NCI-H1105 treated with DMSO at 0.1 percent for 48 hours (cell line): Measurements from ENCODE around the gene BBS9.
"Not testable (repeated sequence)": the region's sequence is repeated elsewhere in the genome, so short reads cannot be mapped to it uniquely, and the experiment has no call there.

ENCODE experiments used
- DNase-seq: peaks from one replicate; lab custom pipeline; 2025; lab: John Stamatoyannopoulos, UW

BBS9 gene

DNA sequence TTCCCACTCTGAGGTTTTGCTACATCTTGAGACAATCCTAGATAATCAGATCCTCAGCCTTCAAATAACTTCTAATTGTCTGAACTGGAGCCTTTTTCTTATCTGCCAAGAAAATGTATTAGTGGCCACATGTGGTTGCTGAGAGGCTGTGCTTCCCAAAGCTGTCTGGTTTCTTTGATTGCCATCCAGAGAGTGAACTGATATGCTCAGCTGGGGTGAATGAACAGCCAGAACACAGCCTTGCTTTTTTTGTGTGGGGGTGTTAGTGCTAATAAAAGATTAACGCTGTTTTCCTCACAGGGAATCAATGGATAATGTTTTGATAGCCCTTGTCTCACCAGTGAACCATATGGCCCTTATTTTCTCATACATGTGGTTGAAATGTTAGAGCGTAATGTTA, 66.9 kb downstream of the BBS9 start:
- DNase-seq: no peak

DNA sequence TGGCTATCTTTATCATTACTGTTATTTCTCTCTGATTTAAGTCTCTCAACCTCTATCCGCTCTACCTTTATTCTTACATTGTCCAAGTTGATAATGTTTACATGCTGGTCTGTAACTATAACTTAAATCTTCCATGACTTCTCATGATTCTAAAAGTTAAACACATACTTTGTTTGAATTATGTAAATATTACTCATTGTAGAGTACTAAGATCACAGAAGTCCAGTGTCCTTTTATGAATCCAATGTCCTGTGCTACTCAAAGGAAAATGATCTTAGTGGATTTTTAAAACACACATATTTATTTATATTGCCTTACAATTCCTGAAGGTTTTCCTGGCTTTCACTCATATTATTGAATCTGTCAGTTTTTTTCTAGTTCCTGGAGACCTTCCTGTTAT, 70.9 kb downstream of the BBS9 start:
- no peak for DNase-seq

DNA sequence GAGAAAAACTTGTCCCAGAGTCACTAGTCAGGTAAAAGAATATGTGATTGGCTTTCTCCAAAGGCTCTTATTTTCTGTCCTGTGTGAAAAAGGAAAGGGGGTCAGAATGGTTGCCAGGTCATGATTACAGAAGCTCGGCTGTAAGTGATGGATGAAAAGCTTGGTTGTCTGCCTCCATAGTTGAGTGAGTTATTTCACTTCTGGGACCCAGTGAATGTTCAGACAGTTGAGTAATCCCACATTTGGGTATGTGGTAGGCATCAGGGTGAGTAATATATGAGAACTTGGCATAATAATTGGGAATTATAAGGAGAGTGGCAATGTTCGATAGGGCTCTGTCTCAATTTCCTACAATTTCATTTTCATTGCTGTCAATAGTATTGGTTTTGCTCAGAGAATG, 72.5 kb downstream of the BBS9 start:
- no peak for DNase-seq

GRCh38 chr7:33210958-33211357, 81.6 kb downstream of the BBS9 start:
- DNase-seq: no peak

- DNase-seq: no peak
Measured at GRCh38 chr7:33212144-33212543, 82.8 kb downstream of the BBS9 start.

- DNase-seq: no peak
Measured at GRCh38 chr7:33215992-33216391, 86.6 kb downstream of the BBS9 start.

GRCh38 chr7:33217595-33217994, 88.2 kb downstream of the BBS9 start:
- DNase-seq: no peak

DNA sequence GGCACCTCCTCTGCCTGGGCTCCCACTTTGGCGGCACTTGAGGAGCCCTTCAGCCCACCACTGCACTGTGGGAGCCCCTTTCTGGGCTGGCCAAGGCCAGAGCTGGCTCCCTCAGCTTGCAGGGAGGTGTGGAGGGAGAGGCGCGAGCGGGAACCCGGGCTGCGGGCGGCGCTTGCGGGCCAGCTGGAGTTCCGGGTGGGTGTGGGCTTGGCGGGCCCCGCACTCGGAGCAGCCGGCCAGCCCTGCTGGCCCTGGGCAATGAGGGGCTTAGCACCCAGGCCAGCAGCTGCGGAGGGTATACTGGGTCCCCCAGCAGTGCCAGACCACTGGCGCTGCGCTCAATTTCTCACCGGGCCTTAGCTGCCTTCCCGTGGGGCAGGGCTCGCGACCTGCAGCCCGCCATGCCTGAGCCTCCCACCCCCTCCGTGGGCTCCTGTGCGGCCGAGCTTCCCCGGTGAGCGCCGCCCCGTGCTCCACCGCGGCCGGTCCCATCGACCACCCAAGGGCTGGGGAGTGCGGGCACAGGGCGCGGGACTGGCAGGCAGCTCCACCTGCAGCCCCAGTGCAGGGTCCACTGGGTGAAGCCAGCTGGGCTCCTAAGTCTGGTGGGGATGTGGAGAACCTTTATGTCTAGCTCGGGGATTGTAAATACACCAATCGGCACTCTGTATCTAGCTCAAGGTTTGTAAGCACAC, 89.6 kb downstream of the BBS9 start:
- DNase-seq: not testable (repeated sequence)

DNA sequence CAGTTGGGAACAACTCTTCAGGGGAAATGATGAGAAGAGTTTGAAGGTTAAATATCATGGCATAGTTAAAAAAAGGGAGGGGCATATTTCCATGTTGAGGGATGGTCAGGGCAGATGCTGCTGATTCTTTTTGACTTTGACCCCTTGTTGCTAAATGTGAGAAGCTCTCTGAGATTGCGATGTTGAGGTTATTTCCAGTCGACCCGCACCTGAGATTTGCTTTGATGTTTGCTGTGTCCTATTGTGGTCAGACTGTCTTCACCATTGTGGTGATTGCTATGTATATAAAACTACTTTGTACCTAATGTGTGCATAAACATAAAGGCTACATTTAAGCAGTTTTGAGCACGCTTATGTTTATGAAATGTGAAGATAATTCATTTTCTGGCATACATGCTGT, 90.9 kb downstream of the BBS9 start:
- DNase-seq: no peak

- DNase-seq: no peak
Measured at GRCh38 chr7:33221390-33221789, 92.0 kb downstream of the BBS9 start.

GRCh38 chr7:33232632-33233145, 103.3 kb downstream of the BBS9 start:
- no peak for DNase-seq

GRCh38 chr7:33233659-33234058, 104.3 kb downstream of the BBS9 start:
- DNase-seq: no peak

- no peak for DNase-seq
Measured at GRCh38 chr7:33237036-33237435, 107.7 kb downstream of the BBS9 start.

- DNase-seq: peak; percentile 74
Measured at GRCh38 chr7:33243319-33243881, 114.0 kb downstream of the BBS9 start.

DNA sequence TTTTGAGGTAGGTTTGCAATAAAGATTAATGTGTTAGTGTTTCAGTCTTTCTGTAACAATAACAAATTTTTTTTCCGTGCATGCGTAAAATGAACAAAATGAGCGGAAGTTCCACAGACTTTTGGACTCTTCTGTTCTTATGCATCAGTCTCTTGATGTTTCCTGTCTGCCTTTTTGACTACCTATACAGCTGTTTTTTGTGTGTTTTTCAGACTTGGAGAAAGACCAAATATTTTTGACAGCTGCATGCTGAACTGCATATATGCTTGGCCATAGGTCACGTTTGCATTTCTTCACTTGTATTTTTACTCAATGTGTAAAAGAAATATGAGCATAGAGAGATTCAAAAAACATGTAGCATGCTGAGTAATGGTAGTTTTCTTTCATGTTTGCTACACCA, 119.3 kb downstream of the BBS9 start:
- no peak for DNase-seq

GRCh38 chr7:33250421-33250871, 121.1 kb downstream of the BBS9 start:
- no peak for DNase-seq

- DNase-seq: no peak
Measured at GRCh38 chr7:33251301-33251700, 121.9 kb downstream of the BBS9 start.

DNA sequence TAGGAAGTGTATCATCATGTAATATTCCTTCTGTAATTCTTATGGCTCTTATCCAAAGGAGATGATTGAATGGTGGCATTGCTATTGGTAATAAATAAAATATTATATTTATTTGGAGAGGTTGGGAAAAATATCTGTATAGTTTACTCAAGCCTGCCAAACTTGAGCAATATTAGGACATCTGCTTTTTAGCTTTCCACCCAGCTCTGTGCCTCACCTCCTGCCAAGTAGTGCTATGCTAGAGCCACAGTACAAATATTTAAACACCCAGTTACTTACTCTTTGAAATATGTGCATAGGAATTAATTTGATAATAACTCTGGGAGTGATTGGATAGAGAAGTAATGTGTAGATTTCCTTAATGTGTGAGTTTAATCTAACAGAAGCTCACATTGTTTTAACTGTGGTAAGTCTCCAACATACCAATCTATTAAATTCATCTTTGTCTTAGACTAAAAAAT, 129.2 kb downstream of the BBS9 start:
- no peak for DNase-seq

GRCh38 chr7:33261585-33261984, 132.2 kb downstream of the BBS9 start:
- DNase-seq: no peak

DNA sequence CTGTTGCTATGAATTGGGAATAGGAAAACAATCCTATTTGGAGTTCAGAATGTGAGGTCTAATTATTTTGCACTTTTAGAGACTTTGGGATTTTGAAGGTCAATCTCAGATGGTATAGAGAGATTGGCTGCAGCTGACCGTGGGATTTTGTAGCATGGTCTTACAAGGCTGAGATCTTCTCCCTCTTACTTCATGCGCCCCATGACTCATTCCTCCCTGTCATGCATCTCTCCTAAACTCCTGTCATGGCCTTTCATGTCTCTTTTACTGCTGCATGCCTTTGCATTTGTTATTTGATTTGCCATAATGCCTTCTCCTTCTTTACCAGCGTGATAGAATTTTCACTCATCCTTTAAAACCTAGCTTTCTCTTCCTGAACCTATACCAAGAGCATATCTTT, 133.1 kb downstream of the BBS9 start:
- DNase-seq: no peak

GRCh38 chr7:33271839-33272371, 142.5 kb downstream of the BBS9 start:
- DNase-seq: not testable (repeated sequence)

DNA sequence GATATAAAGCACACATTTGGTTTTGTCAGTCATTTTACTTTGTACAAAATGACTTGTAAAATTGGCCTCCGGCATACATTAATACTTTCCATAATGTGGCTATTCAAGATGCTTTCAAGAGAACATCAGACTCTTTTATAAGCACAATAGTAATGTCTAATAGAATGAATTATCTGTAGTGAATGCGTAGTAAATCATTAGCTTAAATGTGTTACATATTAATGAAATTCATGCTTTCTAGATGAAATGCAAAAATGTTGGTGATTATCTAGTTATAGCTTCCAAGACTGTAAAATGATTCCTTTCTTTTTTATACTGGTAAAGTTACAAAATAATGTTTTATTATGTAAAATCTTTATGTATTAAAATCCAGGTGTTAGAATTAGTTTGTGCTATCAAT, 144.0 kb downstream of the BBS9 start:
- DNase-seq: no peak

DNA sequence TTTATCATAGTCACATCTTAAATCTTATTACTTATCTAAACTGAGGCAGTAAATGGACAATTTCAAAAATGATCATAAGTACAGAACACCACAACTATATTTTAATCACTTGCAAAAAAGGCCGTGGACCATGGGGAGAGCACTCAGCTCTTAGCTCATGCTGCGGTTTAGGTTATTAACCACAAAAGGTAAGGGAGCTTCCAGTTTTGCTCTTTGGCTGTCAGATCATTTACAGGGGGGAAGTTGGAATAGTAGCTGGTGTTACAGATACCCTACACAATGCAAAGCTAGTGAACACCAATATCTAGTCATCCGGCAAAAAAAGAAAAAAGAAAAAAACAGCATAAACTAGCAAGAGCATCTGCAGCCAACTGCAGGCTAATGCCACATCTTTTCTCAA, 147.0 kb downstream of the BBS9 start:
- DNase-seq: no peak
